Keratinocyte (primary cell): ENCODE data around the gene RPL7L1. TPM values are rescaled to one million over a fixed set of nuclear protein-coding genes. Genes with fewer than 3 reads are reported as not detected.

Experiments
- DNase-seq: peaks from one replicate; pipeline ENCODE4 v3.0.0-alpha.2; 2011; ENCODE audit warnings: low read depth, missing footprints, low spot score
- FAIRE-seq: peaks from 2 replicates; lab custom pipeline; 2011; peaks lifted over from hg19 to GRCh38; lab: Jason Lieb, UNC
- H2AFZ ChIP-seq: 2 replicates; pipeline ENCODE4 v1.6.0; 2012; ENCODE audit warnings: low read length, control low read depth, inconsistent platforms; ENCODE audit not compliant: control insufficient read depth
- H3K27ac ChIP-seq: 2 replicates; pipeline ENCODE4 v1.5.1; 2011; ENCODE audit warnings: low read length; ENCODE audit not compliant: control insufficient read depth, insufficient read depth
- H3K27me3 ChIP-seq: 3 replicates; pipeline ENCODE4 v1.6.0; 2011; ENCODE audit warnings: low read length; ENCODE audit not compliant: control insufficient read depth, insufficient read depth; ENCODE audit errors: extremely low read depth
- H3K36me3 ChIP-seq, 2 experiments: 2 replicates in 1 of 2; 3 replicates in 1 of 2; pipeline ENCODE4 v1.5.1; 2011; ENCODE audit warnings: low read length in 2 of 2, mild to moderate bottlenecking in 1 of 2; ENCODE audit not compliant: control insufficient read depth in 2 of 2, insufficient read depth in 2 of 2; ENCODE audit errors: extremely low read depth in 1 of 2
- H3K4me1 ChIP-seq: 3 replicates; pipeline ENCODE4 v1.5.1; 2011; ENCODE audit warnings: low read length; ENCODE audit not compliant: control insufficient read depth, insufficient read depth; ENCODE audit errors: extremely low read depth
- H3K4me2 ChIP-seq: 3 replicates; pipeline ENCODE4 v1.6.0; 2011; ENCODE audit warnings: low read depth, low read length; ENCODE audit not compliant: control insufficient read depth, insufficient read depth; ENCODE audit errors: extremely low read depth
- H3K4me3 ChIP-seq, 3 experiments: fragments of 200-600 bp in 1 of 3; sonication (generic) in 1 of 3; 2 replicates in 2 of 3; 3 replicates in 1 of 3; pipeline ENCODE4 v1.5.1; 2011 to 2016; ENCODE audit warnings: low read length in 3 of 3, mild to moderate bottlenecking in 3 of 3, control low read depth in 2 of 3, inconsistent platforms in 1 of 3, low read depth in 1 of 3, mixed read lengths in 1 of 3, mixed run types in 1 of 3, moderate library complexity in 1 of 3; ENCODE audit not compliant: control insufficient read depth in 2 of 3, insufficient read depth in 2 of 3; ENCODE audit errors: extremely low read depth in 1 of 3
- H3K79me2 ChIP-seq: 2 replicates; pipeline ENCODE4 v1.6.0; 2012; ENCODE audit warnings: low read length; ENCODE audit not compliant: control insufficient read depth, insufficient read depth
- H3K9ac ChIP-seq: 3 replicates; pipeline ENCODE4 v1.6.0; 2011; ENCODE audit warnings: low read length; ENCODE audit not compliant: control insufficient read depth, insufficient read depth; ENCODE audit errors: extremely low read depth
- H3K9me1 ChIP-seq: 3 replicates; pipeline ENCODE4 v1.6.0; 2011; ENCODE audit warnings: low read length; ENCODE audit not compliant: control insufficient read depth, insufficient read depth; ENCODE audit errors: extremely low read depth
- H3K9me3 ChIP-seq: 2 replicates; pipeline ENCODE4 v1.5.1; 2012; ENCODE audit warnings: low read depth, low read length; ENCODE audit not compliant: control insufficient read depth
- H4K20me1 ChIP-seq: 3 replicates; pipeline ENCODE4 v1.6.0; 2011; ENCODE audit warnings: low read length; ENCODE audit not compliant: control insufficient read depth, insufficient read depth; ENCODE audit errors: extremely low read depth
- EZH2 ChIP-seq: IDR thresholded peaks from one replicate; pipeline ENCODE4 v1.6.1; 2012; ENCODE audit warnings: inconsistent platforms, mild to moderate bottlenecking, low read length, moderate library complexity
- dilution Hi-C: fragments of 300-500 bp; cut with MboI; formaldehyde crosslinking; loops from one replicate; pipeline ENCODE4 v1.7.0; 2020; ENCODE audit warnings: low sequenced_read_pairs; ENCODE audit not compliant: extremely low pct_ligation_motif_present
- polyA plus RNA-seq, 5 experiments: library from polyadenylated mRNA; depleted of rRNA in 3 of 5; stranded (reverse) in 3 of 5; stranded (forward) in 1 of 5; unstranded in 1 of 5; fragments of >200 nt; gene quantifications; 1 replicate in 1 of 5; 2 replicates in 3 of 5; 3 replicates in 1 of 5; pipeline versions ENCODE4 v1.2.1 to v1.2.3, GENCODE V29; 2011 to 2012; ENCODE audit warnings: missing spikeins in 2 of 5, low read depth in 1 of 5, low replicate concordance in 1 of 5
- TF ChIP-seq, protein P1 (sequence below), 3 experiments: IDR thresholded peaks in 1 of 3; conservative IDR thresholded peaks in 1 of 3; optimal IDR thresholded peaks in 1 of 3; 2 replicates in 2 of 3; 3 replicates in 1 of 3; pipeline versions ENCODE3 to v1.5.1; 2011; ENCODE audit warnings: low read length in 3 of 3, mild to moderate bottlenecking in 3 of 3, moderate library complexity in 2 of 3, control low read depth in 1 of 3, inconsistent platforms in 1 of 3; ENCODE audit not compliant: insufficient read depth in 2 of 3; ENCODE audit errors: extremely low read depth in 1 of 3

The RPL7L1 gene
- polyA plus RNA-seq, 1 donor (not counting 4 experiments of a cell fraction or from before 2014, with no cell fraction given) = 76.8 TPM

DNA sequence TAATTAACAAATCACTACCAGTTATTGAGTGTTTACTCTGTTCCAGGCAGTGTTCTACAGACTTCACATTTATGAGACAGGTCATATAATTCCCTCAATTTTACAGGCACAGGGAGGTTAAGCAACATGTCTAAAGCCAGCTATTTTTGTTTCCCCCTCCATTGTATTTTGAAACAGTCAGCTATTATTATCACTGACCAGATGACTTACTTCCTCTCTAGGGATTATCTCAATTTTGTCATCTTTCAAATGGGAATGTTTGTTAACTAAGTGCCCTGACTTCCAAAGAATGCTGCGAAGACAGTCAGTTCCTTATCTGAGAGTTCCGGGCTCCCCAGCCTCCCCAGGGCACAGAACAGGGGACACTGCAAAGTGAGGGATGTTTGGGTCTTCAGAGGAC is 44.2 kb downstream of the RPL7L1 start:
- FAIRE-seq (no peak), DNase-seq (no peak)
- Histone ChIP-seq H3K9ac (no peak overlapping the region), H2AFZ (no peak overlapping the region), H3K36me3 (no peaks in the 10 kb centered on the region), H4K20me1 (no peaks in the 10 kb centered on the region), H3K27me3 (no peaks in the 10 kb centered on the region), H3K27ac (no peak overlapping the region), H3K9me3 (no peaks in the 10 kb centered on the region), H3K4me3 (no peak overlapping the region), H3K9me1 (no peaks in the 10 kb centered on the region), H3K4me2 (no peak overlapping the region), H3K4me1 (peaks cover 8% of the 10 kb centered on the region), H3K79me2 (no peaks in the 10 kb centered on the region)
- TF ChIP-seq, protein P1, sequence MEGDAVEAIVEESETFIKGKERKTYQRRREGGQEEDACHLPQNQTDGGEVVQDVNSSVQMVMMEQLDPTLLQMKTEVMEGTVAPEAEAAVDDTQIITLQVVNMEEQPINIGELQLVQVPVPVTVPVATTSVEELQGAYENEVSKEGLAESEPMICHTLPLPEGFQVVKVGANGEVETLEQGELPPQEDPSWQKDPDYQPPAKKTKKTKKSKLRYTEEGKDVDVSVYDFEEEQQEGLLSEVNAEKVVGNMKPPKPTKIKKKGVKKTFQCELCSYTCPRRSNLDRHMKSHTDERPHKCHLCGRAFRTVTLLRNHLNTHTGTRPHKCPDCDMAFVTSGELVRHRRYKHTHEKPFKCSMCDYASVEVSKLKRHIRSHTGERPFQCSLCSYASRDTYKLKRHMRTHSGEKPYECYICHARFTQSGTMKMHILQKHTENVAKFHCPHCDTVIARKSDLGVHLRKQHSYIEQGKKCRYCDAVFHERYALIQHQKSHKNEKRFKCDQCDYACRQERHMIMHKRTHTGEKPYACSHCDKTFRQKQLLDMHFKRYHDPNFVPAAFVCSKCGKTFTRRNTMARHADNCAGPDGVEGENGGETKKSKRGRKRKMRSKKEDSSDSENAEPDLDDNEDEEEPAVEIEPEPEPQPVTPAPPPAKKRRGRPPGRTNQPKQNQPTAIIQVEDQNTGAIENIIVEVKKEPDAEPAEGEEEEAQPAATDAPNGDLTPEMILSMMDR (optimal IDR thresholded peaks at IDR 0.05 in 1 of 3, IDR thresholded peaks at IDR 0.05 in 1 of 3, conservative IDR thresholded peaks at IDR 0.05 in 1 of 3; ENCODE audit: extremely low read depth in 1 of 3, insufficient read depth in 2 of 3, low read length in 3 of 3) = no peak
- no peak for TF ChIP-seq EZH2
- dilution Hi-C loops = no loop called here

DNA sequence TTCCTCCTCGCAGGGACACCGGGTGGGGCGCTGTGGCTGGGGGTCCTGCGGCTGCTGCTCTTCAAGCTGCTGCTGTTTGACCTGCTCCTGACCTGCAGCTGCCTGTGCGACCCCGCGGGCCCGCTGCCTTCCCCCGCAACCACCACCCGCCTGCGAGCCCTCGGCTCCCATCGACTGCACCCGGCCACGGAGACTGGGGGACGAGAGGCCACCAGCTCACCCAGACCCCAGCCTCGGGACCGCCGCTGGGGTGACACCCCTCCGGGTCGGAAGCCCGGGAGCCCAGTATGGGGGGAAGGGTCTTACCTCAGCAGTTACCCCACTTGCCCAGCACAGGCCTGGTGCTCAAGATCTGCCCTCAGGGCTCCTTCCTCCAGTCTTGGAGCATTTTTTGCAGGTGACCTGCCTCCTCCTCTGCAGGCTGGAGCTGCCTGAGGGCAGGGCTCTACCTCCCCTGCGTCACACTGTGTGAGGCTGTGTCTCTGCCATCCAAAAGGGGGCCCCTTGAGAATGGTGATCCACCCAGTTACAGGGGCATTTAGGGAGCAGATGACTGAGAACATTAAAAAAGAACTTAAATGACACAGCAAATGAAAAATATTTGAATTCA is 45.9 kb downstream of the RPL7L1 start:
- DNase-seq (no peak), FAIRE-seq (no peak)
- H3K27me3 ChIP-seq = no peaks in the 10 kb centered on the region
- dilution Hi-C loops = no loop called here
- no peaks in the 10 kb centered on the region for H3K36me3 ChIP-seq
- H4K20me1 ChIP-seq = no peaks in the 10 kb centered on the region
- peaks cover 11% of the 10 kb centered on the region for H3K4me1 ChIP-seq
- H3K4me2 ChIP-seq = no peak overlapping the region
- TF ChIP-seq EZH2 = no peak
- TF ChIP-seq, protein P1 (optimal IDR thresholded peaks at IDR 0.05 in 1 of 3, IDR thresholded peaks at IDR 0.05 in 1 of 3, conservative IDR thresholded peaks at IDR 0.05 in 1 of 3; ENCODE audit: extremely low read depth in 1 of 3, insufficient read depth in 2 of 3, low read length in 3 of 3) = no peak
- no peaks in the 10 kb centered on the region for H3K9me1 ChIP-seq
- no peak overlapping the region for H2AFZ ChIP-seq
- no peak overlapping the region for H3K4me3 ChIP-seq
- no peaks in the 10 kb centered on the region for H3K9me3 ChIP-seq
- no peak overlapping the region for H3K9ac ChIP-seq
- peaks cover 3% of the 10 kb centered on the region for H3K79me2 ChIP-seq
- no peak overlapping the region for H3K27ac ChIP-seq
